Endothelial cell of umbilical vein (primary cell): ENCODE results near the gene DMRTB1. TPM values are rescaled to one million over a fixed set of nuclear protein-coding genes. Genes with fewer than 3 reads are reported as not detected.

Experiments used
- BruUV-seq: library from RNA; stranded (reverse); fragments of 400-500 nt; replicated peaks from 2 replicates; lab custom pipeline; 2021; lab: Mats Ljungman, UMichigan
- CTCF ChIA-PET: fragments of 300-600, 350-600 bp; sonication (Branson Sonifier 250); formaldehyde crosslinking; loops from one replicate; lab custom pipeline; 2021; ENCODE audit warnings: antibody characterized with exemption, inconsistent platforms; lab: Charles Lee
- POLR2A ChIA-PET: fragments of 300-600, 350-600 bp; sonication (Branson Sonifier 250); formaldehyde crosslinking; loops from one replicate; lab custom pipeline; 2021; ENCODE audit warnings: antibody characterized with exemption, inconsistent platforms; lab: Charles Lee
- DNase-seq: peaks from one replicate; pipeline ENCODE4 v3.0.0-alpha.2; 2011; ENCODE audit warnings: low read depth, low spot score
- FAIRE-seq: peaks from 2 replicates; lab custom pipeline; 2011; peaks lifted over from hg19 to GRCh38; lab: Jason Lieb, UNC
- H2AFZ ChIP-seq: 2 replicates; pipeline ENCODE4 v1.6.0; 2012; ENCODE audit warnings: low read depth, low read length, control low read depth, inconsistent platforms
- H3K27ac ChIP-seq: 2 replicates; pipeline ENCODE4 v1.5.1; 2011; ENCODE audit warnings: low read depth, mild to moderate bottlenecking, control low read depth, low read length, moderate library complexity; ENCODE audit not compliant: insufficient read depth
- H3K27me3 ChIP-seq, 2 experiments: 2 replicates each; pipeline versions ENCODE4 v1.6.0 to v1.6.1; 2011; ENCODE audit warnings: low read length in 2 of 2, mixed read lengths in 1 of 2; ENCODE audit not compliant: control insufficient read depth in 2 of 2, insufficient read depth in 2 of 2
- H3K36me3 ChIP-seq, 2 experiments: 2 replicates in 1 of 2; 3 replicates in 1 of 2; pipeline ENCODE4 v1.5.1; 2011; ENCODE audit warnings: low read length in 2 of 2, mild to moderate bottlenecking in 1 of 2, moderate library complexity in 1 of 2; ENCODE audit not compliant: control insufficient read depth in 2 of 2, insufficient read depth in 2 of 2; ENCODE audit errors: extremely low read depth in 1 of 2
- H3K4me1 ChIP-seq: 3 replicates; pipeline ENCODE4 v1.5.1; 2011; ENCODE audit warnings: mild to moderate bottlenecking, low read length; ENCODE audit not compliant: control insufficient read depth, insufficient read depth; ENCODE audit errors: extremely low read depth
- H3K4me2 ChIP-seq: 2 replicates; pipeline ENCODE4 v1.6.1; 2011; ENCODE audit warnings: low read length, control low read depth, mixed read lengths; ENCODE audit not compliant: insufficient read depth
- H3K4me3 ChIP-seq, 3 experiments: fragments of 200-600 bp in 1 of 3; sonication (generic), shearing (Covaris generic) in 1 of 3; replicated peaks in 1 of 3; 2 replicates each; pipeline ENCODE4 v1.5.1; 2011 to 2016; ENCODE audit warnings: control low read depth in 3 of 3, low read length in 3 of 3, mild to moderate bottlenecking in 2 of 3, inconsistent platforms in 1 of 3, low read depth in 1 of 3, moderate library complexity in 1 of 3; ENCODE audit not compliant: insufficient read depth in 1 of 3
- H3K79me2 ChIP-seq: 2 replicates; pipeline ENCODE4 v1.6.0; 2012; ENCODE audit warnings: low read length, inconsistent platforms; ENCODE audit not compliant: control insufficient read depth, insufficient read depth
- H3K9ac ChIP-seq: replicated peaks from 2 replicates; pipeline ENCODE3; 2011; ENCODE audit warnings: low read length, control low read depth; ENCODE audit not compliant: insufficient read depth; ENCODE audit errors: extremely low read depth
- H3K9me1 ChIP-seq: replicated peaks from 3 replicates; pipeline ENCODE4 v1.6.0; 2011; ENCODE audit warnings: mild to moderate bottlenecking, low read length; ENCODE audit not compliant: control insufficient read depth, insufficient read depth; ENCODE audit errors: extremely low read depth
- H3K9me3 ChIP-seq: replicated peaks from 2 replicates; pipeline ENCODE4 v1.5.1; 2012; ENCODE audit warnings: low read length, inconsistent platforms; ENCODE audit not compliant: control insufficient read depth, insufficient read depth
- H4K20me1 ChIP-seq: replicated peaks from 2 replicates; pipeline ENCODE3; 2011; ENCODE audit warnings: mild to moderate bottlenecking, low read length; ENCODE audit not compliant: control insufficient read depth, insufficient read depth; ENCODE audit errors: extremely low read depth
- CTCF ChIP-seq, 2 donors: IDR thresholded peaks; 1 replicate in 1 of 2; 2 replicates in 1 of 2; pipeline ENCODE4 v1.5.1; 2011; ENCODE audit warnings: low read length in 2 of 2, mild to moderate bottlenecking in 2 of 2, moderate library complexity in 2 of 2, control low read depth in 1 of 2, inconsistent platforms in 1 of 2, low read depth in 1 of 2; ENCODE audit not compliant: insufficient read depth in 1 of 2; ENCODE audit errors: extremely low read depth in 1 of 2
- EZH2 ChIP-seq: IDR thresholded peaks from 2 replicates; pipeline ENCODE4 v1.6.1; 2012; ENCODE audit warnings: borderline replicate concordance, low read depth, mild to moderate bottlenecking, moderate library complexity, low read length, inconsistent platforms; ENCODE audit not compliant: severe bottlenecking
- FOS ChIP-seq: IDR thresholded peaks from 2 replicates; pipeline ENCODE4 v1.6.1; 2011; ENCODE audit warnings: mild to moderate bottlenecking, low read length, moderate library complexity, borderline replicate concordance; ENCODE audit not compliant: insufficient read depth
- GATA2 ChIP-seq: IDR thresholded peaks from 2 replicates; pipeline ENCODE4 v1.7.0; 2011; ENCODE audit warnings: low read depth, mild to moderate bottlenecking, moderate library complexity, mixed read lengths, low read length; ENCODE audit not compliant: insufficient read length, insufficient read depth
- JUN ChIP-seq: IDR thresholded peaks from 2 replicates; pipeline ENCODE4 v1.6.1; 2011; ENCODE audit warnings: borderline replicate concordance, low read depth; ENCODE audit not compliant: insufficient read length, insufficient read depth
- MAX ChIP-seq: IDR thresholded peaks from 2 replicates; pipeline ENCODE4 v1.6.1; 2011; ENCODE audit not compliant: insufficient read depth, insufficient read length
- MYC ChIP-seq: IDR thresholded peaks from one replicate; pipeline ENCODE4 v1.6.1; 2011; ENCODE audit warnings: mild to moderate bottlenecking, low read depth, low read length
- POLR2A ChIP-seq: IDR thresholded peaks from 2 replicates; pipeline ENCODE4 v1.6.1; 2012; ENCODE audit warnings: low read depth, mild to moderate bottlenecking, control low read depth, low read length
- POLR2AphosphoS5 ChIP-seq: IDR thresholded peaks from 2 replicates; pipeline ENCODE4 v1.6.1; 2012; ENCODE audit warnings: low read depth, mild to moderate bottlenecking, control low read depth, low read length, moderate library complexity; ENCODE audit not compliant: insufficient read depth
- dilution Hi-C: fragments of 300-500 bp; cut with MboI; formaldehyde crosslinking; loops from one replicate; pipeline ENCODE4 v1.15.0; 2019; ENCODE audit warnings: low sequenced_read_pairs; ENCODE audit not compliant: extremely low pct_ligation_motif_present
- intact Hi-C: fragments of 100-400 bp; cut with micrococcal nuclease; formaldehyde crosslinking; loops from one replicate; pipeline ENCODE4 v1.10.0; 2022
- polyA plus RNA-seq, 4 experiments: library from polyadenylated mRNA; depleted of rRNA in 3 of 4; stranded (reverse) in 3 of 4; unstranded in 1 of 4; fragments of >200 nt; gene quantifications; 2 replicates each; pipeline versions ENCODE4 v1.2.1 to v1.2.3, GENCODE V29; 2011 to 2012; ENCODE audit warnings: missing spikeins in 1 of 4
- total RNA-seq: library from RNA; stranded (reverse); gene quantifications from 2 replicates; pipeline ENCODE4 v1.2.3, GENCODE V29; 2021

DMRTB1 gene
- total and polyA plus RNA-seq, 2 donors (not counting 3 experiments of a cell fraction or from before 2014, with no cell fraction given): not detected

- Histone ChIP-seq H4K20me1 (no peaks in the 10 kb centered on the region), H3K9me1 (no peaks in the 10 kb centered on the region), H3K4me3 (no peak overlapping the region), H3K36me3 (no peaks in the 10 kb centered on the region), H3K4me2 (no peak overlapping the region), H3K9ac (no peak overlapping the region), H2AFZ (no peak overlapping the region), H3K4me1 (no peaks in the 10 kb centered on the region), H3K27ac (no peak overlapping the region), H3K79me2 (no peaks in the 10 kb centered on the region), H3K9me3 (no peaks in the 10 kb centered on the region), H3K27me3 (peaks cover 1 to 5% of the 10 kb centered on the region in 2 experiments)
- no peak for TF ChIP-seq JUN
- TF ChIP-seq FOS: no peak
- no peak for TF ChIP-seq GATA2
- no peak for TF ChIP-seq EZH2
- no peak for TF ChIP-seq CTCF (IDR thresholded peaks at IDR 0.05; ENCODE audit: extremely low read depth in 1 of 2, insufficient read depth in 1 of 2, low read depth in 1 of 2, low read length in 2 of 2)
- no peak for TF ChIP-seq POLR2AphosphoS5
- TF ChIP-seq POLR2A: no peak
- no peak for TF ChIP-seq MAX
- no peak for TF ChIP-seq MYC
- DNase-seq (no peak), FAIRE-seq (no peak)
- no TSS peak for BruUV-seq
- intact Hi-C loops: no loop called here
- dilution Hi-C loops: no loop called here
- POLR2A ChIA-PET: no interaction called here
- CTCF ChIA-PET: interaction anchor here (1.5 kb wide), 1 partner anchor 16 kb away, joined by 7 read pairs; no protein-coding TSS in a partner anchor
Observed at GRCh38 chr1:53409695-53410094, 49.5 kb upstream of the DMRTB1 start.
